ENCODE measurements around the gene HPSE2.
"Not testable (repeated sequence)": the region's sequence is repeated elsewhere in the genome, so short reads cannot be mapped to it uniquely, and the experiment has no call there.

Gene HPSE2

DNA sequence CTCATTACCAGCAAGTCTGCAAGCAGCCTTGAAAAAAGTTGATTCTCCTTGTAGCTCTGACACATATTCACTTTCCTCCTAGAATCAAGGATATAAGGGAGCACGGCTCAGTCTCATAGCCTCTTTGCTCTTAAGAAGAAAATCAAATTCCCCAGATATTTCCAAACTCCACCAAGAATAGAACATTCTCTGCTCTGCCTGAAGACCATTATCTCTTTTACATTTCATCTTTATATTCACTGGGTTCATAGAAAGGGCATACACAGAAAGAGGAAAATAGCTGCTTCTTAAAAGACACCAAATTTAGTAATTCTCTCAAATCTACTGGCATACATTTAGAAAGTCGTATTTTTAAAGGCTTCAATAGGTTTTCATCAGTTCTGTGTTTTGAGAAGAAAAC is 92.0 kb downstream of the HPSE2 start:
- DNase-seq = no peak

DNA sequence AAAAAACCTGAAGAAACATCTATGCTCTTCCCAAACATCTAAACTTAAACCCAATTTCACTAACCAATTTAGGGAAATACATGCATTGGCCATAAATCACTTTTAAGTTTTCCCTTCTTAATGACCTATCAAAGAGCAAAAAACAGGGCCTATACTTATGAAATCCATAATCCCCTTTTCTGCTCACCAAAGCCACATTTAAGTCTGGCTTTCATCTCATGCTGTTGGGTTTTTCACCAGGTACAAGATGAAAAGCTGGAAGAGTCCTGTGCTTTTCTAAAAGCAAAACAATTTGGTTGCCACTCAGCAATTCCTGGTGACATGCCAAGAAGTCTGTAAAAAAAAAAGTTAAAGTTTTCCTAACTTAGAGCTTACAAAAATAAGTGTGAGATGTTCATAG is 92.6 kb downstream of the HPSE2 start:
- no peak for DNase-seq

DNA sequence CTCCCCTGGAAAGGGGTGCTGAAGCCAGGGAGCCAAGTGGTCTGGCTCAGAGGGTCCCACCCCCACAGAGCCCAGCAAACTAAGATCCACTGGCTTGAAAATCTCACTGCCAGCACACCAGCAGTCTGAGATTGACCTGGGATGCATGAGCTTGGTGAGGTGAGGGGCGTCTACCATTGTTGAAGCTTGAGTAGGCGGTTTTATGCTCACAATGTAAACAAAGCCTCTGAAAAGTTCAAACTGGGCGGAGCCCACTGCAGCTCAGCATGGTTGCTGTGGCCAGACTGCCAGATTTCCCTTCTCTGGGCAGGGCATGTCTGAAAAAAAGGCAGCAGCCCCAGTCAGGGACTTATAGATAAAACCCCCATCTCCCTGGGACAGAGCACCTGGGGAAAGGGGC is 102.8 kb downstream of the HPSE2 start:
- DNase-seq = not testable (repeated sequence)

DNA sequence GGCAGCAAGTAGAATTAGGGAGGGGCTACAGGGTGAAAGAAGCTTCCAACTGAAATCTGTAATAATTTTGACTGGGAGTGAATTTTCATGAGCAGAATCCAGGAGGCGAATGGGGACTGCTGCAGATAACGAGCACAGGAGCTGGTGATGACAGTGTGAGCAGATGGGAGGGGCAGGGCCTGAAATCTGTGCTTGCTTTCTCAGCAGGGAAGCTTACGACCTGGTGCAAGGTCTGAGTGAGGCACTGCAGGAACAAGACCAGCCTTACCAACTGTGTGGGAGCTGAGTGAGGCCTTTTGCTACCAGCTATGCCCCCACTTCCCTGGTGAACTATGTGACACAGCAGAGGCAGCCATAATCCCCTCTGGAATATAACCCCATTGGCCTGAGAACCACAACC is 109.8 kb downstream of the HPSE2 start:
- DNase-seq = no peak

DNA sequence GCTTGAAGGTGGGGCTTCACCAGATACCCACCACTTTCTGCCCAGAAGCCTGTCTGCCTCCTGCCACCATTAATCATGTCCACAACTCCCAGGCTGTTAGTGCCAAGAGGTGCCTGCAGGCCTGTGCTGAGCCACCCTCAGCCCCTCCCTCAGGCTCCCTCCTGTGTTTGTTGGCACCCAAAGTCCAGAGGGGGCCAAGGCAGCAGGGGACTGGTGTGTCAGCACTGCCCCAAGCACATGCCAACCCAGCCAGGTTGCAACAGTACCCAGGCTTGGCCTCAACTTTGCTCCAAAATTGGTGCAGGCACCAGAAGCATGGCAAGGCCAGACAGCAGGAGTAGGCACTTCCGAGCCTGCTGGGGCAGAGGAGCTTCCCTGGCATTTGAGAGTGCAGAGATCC is 111.3 kb downstream of the HPSE2 start:
- DNase-seq = no peak

DNA sequence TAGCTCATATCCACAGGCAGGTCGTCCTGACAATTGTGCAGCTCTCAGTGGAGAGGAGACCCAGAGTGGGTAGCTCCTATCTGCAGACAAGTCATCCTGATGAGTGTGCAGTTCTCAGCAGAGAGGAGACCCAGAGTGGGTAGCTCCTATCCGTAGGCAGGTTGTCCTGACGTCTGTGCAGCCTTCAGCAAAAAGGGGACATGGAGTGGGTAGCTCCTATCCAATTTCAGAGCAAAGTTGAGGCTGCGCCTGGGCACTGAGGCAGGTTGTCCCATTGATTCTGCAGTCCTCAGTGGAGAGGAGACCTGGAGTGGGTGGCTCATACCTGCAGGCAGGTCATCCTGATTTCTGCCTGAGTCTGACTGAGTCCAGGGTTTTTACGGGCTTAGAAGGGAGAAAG is 111.8 kb downstream of the HPSE2 start:
- DNase-seq = no peak

DNA sequence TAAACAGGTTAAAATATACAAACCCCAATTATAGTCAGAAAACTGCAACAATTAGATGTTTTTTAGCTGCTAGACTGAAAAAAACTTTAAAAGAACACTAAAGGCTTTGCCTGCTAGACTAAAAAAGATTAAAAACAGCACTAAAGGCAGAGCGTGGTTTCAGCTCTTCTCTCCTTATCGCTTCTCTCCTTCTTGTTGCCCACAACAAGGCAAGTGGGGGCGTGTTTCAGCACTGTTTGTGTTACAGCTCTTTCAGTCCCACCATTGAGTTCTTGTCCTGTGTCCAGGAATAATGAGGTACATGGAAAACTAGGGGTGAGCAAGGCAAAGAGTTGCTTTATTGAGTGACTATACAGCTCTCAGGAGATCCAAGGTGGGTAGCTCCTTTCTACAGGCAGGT is 112.3 kb downstream of the HPSE2 start:
- no peak for DNase-seq

DNA sequence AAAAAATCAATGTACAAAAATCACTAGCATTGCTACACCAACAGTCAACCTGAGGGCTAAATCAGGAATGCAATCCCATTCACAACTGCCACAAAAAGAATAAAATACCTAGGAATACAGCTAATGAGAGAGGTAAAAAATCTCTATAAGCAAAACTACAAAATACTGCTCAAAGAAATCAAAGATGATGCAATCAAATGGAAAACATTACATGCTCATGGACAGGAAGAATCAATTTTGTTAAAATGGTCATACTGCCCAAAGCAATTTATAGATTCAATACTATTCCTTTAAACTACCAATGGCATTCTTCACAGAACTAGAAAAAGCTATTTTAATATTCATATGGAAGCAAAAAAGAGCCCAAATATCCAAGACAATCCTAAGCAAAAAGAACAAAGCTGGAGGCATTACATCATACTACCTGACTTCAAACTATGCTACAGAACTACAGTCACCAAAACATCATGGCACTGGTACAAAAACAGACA is 116.3 kb downstream of the HPSE2 start:
- no peak for DNase-seq

DNA sequence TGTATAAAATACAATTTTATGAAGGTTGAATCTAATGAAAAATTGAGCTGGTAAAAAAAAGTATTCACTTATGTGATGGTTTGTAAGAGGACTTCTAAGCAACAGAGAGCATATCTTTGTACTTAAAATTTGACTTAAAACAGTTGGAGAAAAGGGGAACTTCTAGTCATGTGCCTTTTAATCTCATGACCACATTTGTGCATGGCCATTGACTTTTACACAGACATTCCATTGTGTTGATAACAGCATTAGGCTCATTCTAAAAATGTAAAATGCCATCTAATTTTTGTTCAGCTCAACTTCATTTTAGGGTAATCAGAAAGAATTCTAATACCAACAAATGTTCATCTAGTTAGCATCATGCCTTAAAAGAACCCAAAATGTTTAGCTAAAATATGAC is 119.9 kb downstream of the HPSE2 start:
- no peak for DNase-seq

DNA sequence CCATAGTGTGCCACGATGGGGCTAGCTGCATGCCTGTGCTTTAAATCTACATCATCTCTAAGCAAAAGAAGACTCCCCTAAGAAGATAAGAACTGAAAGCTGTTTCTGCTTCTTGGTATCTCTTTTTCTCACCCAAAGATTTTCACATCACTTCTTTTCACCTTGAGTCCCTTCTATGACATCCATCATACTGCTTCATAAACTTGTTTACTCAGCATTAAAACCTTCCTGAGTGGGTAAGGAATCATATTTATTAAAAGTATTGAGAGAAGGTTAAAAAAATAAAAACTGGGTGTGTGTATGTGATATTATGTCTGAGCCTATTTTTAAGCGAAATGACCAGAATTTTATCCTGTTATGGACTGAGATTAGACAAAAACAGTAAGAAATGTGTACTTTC is 150.3 kb downstream of the HPSE2 start:
- no peak for DNase-seq

DNA sequence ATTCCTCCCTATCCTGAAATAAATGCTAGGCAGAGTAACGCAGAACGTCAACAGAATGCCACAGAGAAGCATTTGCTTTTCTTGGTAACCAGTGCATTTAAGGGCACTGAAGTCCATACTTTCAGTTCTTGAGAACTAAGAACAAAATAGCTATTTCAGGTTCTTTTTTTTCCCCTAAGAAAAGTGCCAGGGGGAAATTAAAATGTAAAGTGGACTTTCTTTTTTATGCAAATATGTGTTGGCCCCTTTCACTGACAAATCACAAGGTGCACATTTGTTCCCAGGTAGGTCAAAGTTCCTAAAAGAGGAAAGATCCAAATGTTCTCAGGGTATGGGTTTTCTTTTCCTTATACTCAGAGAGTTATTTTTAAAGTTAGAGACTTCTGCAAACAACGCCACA is 151.5 kb downstream of the HPSE2 start:
- DNase-seq = no peak

DNA sequence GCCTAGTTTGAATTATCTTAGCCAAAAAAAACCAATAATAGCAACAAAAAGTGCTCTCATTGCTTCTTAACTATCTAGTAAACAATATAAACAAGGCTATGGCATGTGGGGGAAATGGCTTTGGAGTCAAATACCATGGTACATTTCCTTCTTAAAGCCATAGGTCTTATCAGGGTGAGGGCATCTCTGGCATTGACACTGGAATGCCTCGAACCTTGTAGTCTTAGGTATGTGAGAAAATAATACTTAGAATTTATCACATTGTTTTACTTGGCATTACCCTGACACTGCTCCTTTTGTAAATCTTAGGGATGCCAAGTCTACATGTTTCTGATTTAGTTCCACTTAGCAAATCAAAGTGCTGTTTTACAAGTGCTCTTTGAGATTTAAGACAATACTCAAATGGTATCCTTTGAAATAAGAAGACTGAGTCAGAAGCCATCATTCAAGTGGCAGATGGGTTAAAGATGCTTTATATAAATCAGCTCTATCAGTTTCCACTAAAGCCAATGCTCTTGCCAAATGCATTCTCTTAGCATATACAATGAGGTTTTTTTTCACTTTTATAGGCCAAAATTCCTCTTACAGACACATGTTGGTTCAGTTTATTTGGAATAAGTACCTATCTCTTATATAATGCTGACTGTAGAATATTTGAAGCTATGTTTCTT is 155.2 kb downstream of the HPSE2 start:
- DNase-seq = no peak

DNA sequence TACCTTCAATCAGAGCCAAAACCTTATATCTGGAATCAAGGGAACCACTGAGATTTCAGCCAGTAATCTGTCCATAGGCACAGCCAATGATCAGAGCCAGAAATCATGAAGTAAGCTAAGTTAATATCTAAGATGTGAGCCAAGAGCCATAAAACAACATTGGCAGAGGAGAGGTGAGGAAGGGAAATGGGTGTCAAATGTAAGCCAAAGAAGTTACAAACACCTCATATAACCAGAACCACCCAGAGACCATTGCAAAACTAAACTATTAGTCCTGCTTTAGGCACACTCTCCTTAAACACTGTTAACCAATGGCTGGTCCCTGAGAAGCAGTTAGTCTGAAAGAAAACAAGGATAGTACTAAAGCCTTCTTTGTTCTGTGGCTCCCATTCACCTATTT is 173.1 kb downstream of the HPSE2 start:
- DNase-seq = no peak

DNA sequence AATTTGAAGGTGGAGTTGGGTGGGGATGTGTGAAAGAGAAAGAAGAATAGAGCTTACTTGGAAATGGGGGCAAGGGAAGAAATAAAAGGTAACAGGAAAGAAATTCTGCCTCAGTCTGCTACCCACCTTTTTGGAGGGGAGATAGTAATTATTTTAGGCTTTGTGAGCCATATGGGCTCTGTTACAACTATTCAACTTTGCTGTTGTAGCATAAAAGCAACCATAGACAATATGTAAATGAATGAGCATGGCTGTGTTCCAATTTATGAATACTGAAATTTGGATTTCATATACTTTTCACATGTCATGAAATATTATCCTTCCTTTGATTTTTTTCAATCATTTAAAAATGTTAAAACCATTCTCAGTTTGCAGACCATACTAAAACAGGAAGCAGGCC is 176.9 kb downstream of the HPSE2 start:
- no peak for DNase-seq

DNA sequence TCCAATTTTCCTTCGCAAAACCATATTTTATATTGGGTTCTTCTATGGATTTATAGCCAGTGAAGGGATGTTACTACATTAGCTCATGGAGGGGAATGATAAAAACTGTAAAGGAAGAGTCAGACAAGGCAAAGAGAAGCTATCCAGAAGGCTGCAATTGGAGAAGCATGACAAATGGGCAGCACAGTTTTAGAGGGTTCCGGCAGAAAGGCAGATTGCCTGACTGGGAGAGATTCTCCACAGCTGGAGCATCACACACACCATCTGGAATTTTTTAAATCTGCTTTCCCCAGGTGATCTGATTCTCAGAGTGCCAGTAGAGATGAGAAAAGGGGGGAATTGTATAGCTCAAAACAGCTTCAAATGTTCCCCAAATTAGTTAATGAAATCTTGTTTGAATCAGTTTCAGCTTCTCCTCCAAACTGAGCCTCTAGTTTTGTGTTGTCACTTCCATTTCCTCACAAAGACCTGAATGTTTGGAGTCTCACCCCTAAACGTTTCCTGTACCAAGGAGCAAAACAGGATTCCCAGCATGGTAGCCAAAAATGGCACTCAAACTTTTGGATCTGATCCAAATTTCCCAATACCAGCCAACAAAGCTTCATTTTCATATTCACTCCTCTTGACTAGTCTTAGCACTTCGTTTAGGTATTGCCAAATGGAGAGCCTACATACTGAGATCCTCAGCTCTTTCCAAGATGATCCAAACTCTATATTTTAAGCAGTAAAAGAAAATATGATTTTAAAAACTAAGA is 177.5 kb downstream of the HPSE2 start:
- DNase-seq = no peak

DNA sequence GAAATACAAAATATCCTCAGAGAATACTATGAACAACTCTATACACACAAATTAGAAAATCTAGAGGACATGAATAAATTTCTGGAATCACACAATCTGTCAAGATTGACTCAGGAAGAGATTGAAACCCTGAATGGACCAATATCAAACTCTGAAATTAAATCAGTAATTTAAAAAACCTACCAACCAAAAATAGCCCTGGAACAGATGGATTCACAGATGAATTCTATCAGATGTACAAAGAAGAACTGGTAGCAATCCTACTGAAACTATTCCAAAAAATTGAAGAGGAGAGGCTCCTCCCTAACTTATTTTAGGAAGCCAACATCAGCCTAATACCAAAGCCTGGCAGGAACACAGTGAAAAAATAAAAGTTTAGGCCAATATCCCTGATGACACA is 190.0 kb downstream of the HPSE2 start:
- DNase-seq = no peak

DNA sequence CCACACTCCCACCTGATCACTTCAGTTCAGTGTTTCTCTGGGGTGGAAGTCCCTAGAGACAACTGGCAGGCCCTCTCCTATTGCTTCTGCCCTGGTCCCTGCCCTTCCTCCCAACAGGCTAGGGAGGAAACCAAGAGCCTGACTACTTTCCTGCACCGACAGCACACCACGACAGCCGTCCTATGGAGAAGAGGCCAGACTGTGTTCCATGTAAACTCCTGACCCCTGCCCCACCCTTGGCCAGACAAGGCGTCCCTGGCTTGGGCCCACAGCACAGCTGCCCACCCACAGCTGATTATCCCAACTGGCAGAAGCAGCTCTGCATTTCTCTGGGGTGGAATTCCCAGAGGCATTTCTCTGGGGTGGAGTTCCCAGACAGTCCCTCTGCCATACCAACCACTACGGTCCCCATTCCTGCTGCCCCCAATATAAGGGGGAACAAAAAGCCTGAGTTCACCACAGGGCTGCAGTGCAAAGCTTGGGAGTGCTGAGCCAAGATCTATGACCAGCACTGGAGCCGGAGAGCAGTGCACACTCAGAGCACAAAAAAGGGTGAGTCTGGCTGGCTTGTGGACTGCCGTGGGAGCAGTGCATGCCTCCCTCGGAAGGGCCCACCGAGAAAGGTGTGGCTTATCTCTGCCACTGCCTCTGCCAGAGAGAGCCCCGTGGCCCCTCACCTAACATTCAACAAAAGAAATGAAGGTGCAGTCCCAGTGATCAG is 193.4 kb downstream of the HPSE2 start:
- no peak for DNase-seq

DNA sequence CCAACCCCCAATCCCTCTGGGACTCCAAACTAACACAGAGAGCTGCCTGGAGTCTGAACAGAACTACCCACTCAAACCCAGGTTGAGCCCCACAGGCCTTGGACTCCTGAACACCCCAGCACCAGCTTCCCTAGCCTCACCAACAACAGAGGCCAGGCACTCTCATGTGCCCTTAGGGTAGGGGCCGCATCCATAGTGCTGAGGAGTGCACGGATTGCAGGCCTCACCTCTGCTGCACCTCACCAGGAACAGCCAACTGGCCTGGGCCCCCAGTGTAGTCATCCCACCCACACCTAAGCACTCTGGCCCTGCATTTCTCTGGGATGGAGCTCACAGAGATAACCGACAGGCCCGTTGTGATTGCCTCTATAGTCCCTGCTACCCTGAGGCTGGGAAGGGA is 194.2 kb downstream of the HPSE2 start:
- DNase-seq = no peak

DNA sequence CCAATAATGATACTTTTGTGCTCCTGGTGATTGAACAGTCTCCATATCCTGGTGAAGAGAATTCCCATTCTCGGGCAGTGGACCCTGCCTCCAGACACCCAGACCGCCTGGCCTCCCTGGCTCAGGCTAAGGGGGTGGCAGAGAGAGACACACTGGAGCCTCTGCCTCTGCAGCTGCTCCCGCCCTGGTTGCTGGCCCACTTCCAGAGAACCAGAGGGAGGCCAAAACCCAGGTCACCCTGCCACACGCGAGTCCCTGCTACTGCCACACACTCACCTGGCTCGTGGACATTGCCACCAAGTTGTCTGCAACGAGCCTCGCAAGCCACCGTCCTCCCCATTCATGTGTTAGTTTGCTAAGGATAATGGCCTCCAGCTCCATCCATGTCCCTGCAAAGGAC is 221.8 kb downstream of the HPSE2 start:
- no peak for DNase-seq

DNA sequence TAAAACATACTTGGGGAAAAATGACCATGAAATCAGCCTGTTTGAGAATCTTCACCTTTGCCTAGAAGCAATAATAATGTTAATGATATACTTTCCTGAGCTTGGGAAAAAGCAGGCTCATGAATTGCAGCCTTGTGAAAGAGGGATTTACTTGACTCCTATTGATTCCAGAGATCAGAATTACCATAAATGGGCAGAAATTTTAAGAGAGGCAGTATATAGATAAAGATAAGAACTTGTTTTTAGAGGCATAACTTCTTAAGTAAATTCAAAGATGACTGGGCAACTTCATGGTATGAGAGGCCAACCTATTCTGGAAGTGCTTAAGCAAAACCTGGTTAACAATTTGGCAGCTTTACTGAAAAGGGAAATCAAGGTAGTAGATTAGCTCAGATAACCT is 225.4 kb downstream of the HPSE2 start:
- no peak for DNase-seq

DNA sequence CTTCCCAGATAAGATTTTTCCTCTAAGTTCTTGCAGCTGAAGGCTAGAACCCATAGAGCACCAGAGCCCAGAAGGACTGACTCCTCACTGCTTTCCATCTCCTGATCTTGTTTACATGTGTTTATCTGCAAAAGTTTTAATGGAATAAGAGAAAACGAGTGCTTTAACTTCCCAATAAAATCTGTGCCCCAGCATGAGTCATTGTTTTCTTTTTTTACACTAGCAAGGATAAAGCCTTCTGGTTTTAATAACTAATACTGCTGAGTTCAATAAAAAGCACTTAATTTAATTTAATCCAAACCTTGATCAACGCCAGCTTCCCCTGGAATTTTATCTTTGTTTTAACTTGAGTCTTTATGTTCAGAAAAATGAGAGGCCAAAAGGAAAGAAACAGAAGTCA is 227.6 kb downstream of the HPSE2 start:
- DNase-seq = no peak

DNA sequence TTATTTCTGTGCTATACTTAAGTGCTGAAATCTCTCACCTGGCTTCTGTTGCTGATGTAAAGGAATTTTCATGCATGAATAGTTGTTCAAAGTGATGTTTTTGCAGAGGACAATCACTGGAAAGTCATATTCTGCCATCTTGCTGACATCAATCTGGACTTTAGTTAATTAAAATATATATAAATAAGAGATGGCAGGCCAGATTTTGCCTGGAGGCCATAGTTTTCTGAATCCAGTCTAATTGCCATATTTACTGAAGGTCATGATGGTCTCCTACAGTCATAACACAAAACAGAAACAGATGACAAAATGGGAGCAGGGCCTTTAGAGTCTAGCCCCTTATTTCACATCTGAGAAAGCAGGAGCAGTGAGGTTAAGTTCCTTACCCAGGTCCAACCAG is 228.2 kb downstream of the HPSE2 start:
- DNase-seq = no peak

DNA sequence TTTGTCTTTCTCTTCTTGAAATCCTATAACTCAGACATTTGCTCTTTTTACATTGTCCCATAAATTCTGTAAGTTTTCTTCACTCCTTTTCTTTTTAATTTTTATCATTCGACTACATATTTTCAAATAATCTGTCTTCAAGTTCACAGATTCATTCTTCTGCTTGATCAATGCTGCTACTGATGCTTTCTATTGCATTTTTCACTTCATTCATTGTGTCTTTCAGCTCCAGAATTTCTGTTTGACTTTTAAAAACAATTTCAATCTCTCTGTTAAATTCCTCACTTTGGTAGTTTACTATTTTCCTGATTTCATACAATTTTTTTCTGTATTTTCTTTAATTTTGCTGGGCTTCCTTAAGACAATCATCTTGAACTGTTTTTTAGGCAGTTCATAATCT is 230.4 kb downstream of the HPSE2 start:
- DNase-seq = no peak

DNA sequence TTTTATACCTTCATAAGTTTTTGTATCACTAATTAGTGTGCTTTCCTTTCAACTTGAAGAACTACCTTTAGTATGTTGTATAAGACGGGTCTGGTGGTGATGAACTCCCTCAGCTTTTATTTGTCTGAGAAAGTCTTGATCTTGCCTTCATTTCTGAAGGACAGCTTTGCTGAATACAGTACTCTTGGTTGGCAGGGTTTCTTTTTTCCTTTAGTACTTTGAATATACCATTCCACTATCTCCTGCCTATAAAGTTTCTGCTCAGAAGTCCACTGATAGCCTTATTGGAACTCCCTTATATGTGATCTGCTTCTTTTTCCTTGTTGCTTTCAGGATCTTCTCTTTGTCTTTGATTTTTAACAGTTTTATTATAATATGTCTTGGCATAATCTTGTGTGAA is 230.9 kb downstream of the HPSE2 start:
- DNase-seq = no peak

Measured in stimulated activated CD4-positive, alpha-beta T cell treated with anti-CD3 and anti-CD28 coated beads, Interleukin-12 subunit alpha, Interleukin-12 subunit beta, amount 100 ng/mL, for 4 hours (primary cell).